ENCODE measurements around the gene NBAS.
"Not testable (repeated sequence)": the region's sequence is repeated elsewhere in the genome, so short reads cannot be mapped to it uniquely, and the experiment has no call there.

Gene NBAS

GRCh38 chr2:15331787-15332186 lies 229.3 kb downstream of the NBAS start:
- no peaks in the 10 kb centered on the region for H3F3A ChIP-seq (ENCODE audit: insufficient read depth, low read length)
- H3K36me3 ChIP-seq (ENCODE audit: insufficient read depth, low read length) = peaks cover 12% of the 10 kb centered on the region; the same call in 1 of the 2 replicates
- H3K27me3 ChIP-seq (ENCODE audit: insufficient read depth, low read length) = no peaks in the 10 kb centered on the region
- no peaks in the 10 kb centered on the region for H3K9me3 ChIP-seq (ENCODE audit: low read length)
- H3K9me2 ChIP-seq (ENCODE audit: low read depth, low read length) = no peaks in the 10 kb centered on the region
- H3K4me1 ChIP-seq (ENCODE audit: insufficient read depth, low read length, severe bottlenecking) = no peaks in the 10 kb centered on the region
- no peak overlapping the region for H2AFZ ChIP-seq (ENCODE audit: low read length)
- no peak overlapping the region for H3K27ac ChIP-seq (ENCODE audit: low read depth, low read length, poor library complexity, severe bottlenecking)
- TF ChIP-seq EZH2 (IDR thresholded peaks at IDR 0.05; ENCODE audit: borderline replicate concordance, low read length) (no peak), CTCF (IDR thresholded peaks at IDR 0.05; ENCODE audit: low read length) (no peak)
- no peaks in the 10 kb centered on the region for H3K79me2 ChIP-seq (ENCODE audit: insufficient read depth, low read length)
- H3K9ac ChIP-seq (ENCODE audit: low read length) = no peak overlapping the region
- H4K20me1 ChIP-seq (ENCODE audit: insufficient read depth, low read length) = no peaks in the 10 kb centered on the region
- no peak overlapping the region for H3K4me2 ChIP-seq (ENCODE audit: low read length)
- H3K4me3 ChIP-seq (ENCODE audit: low read depth, low read length, poor library complexity, severe bottlenecking) = no peak overlapping the region

- no peak for TF ChIP-seq CTCF (IDR thresholded peaks at IDR 0.05; ENCODE audit: low read length)
- no peak for TF ChIP-seq EZH2 (IDR thresholded peaks at IDR 0.05; ENCODE audit: borderline replicate concordance, low read length)
- no peaks in the 10 kb centered on the region for H3F3A ChIP-seq (ENCODE audit: insufficient read depth, low read length)
- no peaks in the 10 kb centered on the region for H3K4me1 ChIP-seq (ENCODE audit: insufficient read depth, low read length, severe bottlenecking)
- H2AFZ ChIP-seq (ENCODE audit: low read length) = no peak overlapping the region
- H3K9me2 ChIP-seq (ENCODE audit: low read depth, low read length) = no peaks in the 10 kb centered on the region
- H3K36me3 ChIP-seq (ENCODE audit: insufficient read depth, low read length) = peaks cover 10% of the 10 kb centered on the region; the same call in 1 of the 2 replicates
- no peak overlapping the region for H3K27ac ChIP-seq (ENCODE audit: low read depth, low read length, poor library complexity, severe bottlenecking)
- no peak overlapping the region for H3K4me3 ChIP-seq (ENCODE audit: low read depth, low read length, poor library complexity, severe bottlenecking)
- no peaks in the 10 kb centered on the region for H4K20me1 ChIP-seq (ENCODE audit: insufficient read depth, low read length)
- no peaks in the 10 kb centered on the region for H3K27me3 ChIP-seq (ENCODE audit: insufficient read depth, low read length)
- no peak overlapping the region for H3K4me2 ChIP-seq (ENCODE audit: low read length)
- H3K79me2 ChIP-seq (ENCODE audit: insufficient read depth, low read length) = no peaks in the 10 kb centered on the region
- no peaks in the 10 kb centered on the region for H3K9me3 ChIP-seq (ENCODE audit: low read length)
- H3K9ac ChIP-seq (ENCODE audit: low read length) = no peak overlapping the region
These were observed 235.8 kb downstream of the NBAS start for GRCh38 chr2:15325296-15325695.

GRCh38 chr2:15323227-15323626 lies 237.9 kb downstream of the NBAS start:
- Histone ChIP-seq H4K20me1 (ENCODE audit: insufficient read depth, low read length) (no peaks in the 10 kb centered on the region), H3K9ac (ENCODE audit: low read length) (no peak overlapping the region), H3K27me3 (ENCODE audit: insufficient read depth, low read length) (no peaks in the 10 kb centered on the region), H3K4me1 (ENCODE audit: insufficient read depth, low read length, severe bottlenecking) (no peaks in the 10 kb centered on the region), H3K27ac (ENCODE audit: low read depth, low read length, poor library complexity, severe bottlenecking) (no peak overlapping the region), H3K9me2 (ENCODE audit: low read depth, low read length) (no peaks in the 10 kb centered on the region), H3K36me3 (ENCODE audit: insufficient read depth, low read length) (no peaks in the 10 kb centered on the region), H3F3A (ENCODE audit: insufficient read depth, low read length) (no peaks in the 10 kb centered on the region), H2AFZ (ENCODE audit: low read length) (no peak overlapping the region), H3K4me3 (ENCODE audit: low read depth, low read length, poor library complexity, severe bottlenecking) (no peak overlapping the region), H3K4me2 (ENCODE audit: low read length) (no peak overlapping the region), H3K9me3 (ENCODE audit: low read length) (no peaks in the 10 kb centered on the region), H3K79me2 (ENCODE audit: insufficient read depth, low read length) (no peaks in the 10 kb centered on the region)
- TF ChIP-seq CTCF (IDR thresholded peaks at IDR 0.05; ENCODE audit: low read length) = no peak
- no peak for TF ChIP-seq EZH2 (IDR thresholded peaks at IDR 0.05; ENCODE audit: borderline replicate concordance, low read length)

GRCh38 chr2:15321481-15321880 lies 239.7 kb downstream of the NBAS start:
- not testable (repeated sequence) for H3K4me3 ChIP-seq (ENCODE audit: low read depth, low read length, poor library complexity, severe bottlenecking); H2AFZ ChIP-seq (ENCODE audit: low read length); H3K4me2 ChIP-seq (ENCODE audit: low read length); H4K20me1 ChIP-seq (ENCODE audit: insufficient read depth, low read length); H3K36me3 ChIP-seq (ENCODE audit: insufficient read depth, low read length); H3K79me2 ChIP-seq (ENCODE audit: insufficient read depth, low read length); H3K27ac ChIP-seq (ENCODE audit: low read depth, low read length, poor library complexity, severe bottlenecking); H3K9ac ChIP-seq (ENCODE audit: low read length); H3F3A ChIP-seq (ENCODE audit: insufficient read depth, low read length); H3K27me3 ChIP-seq (ENCODE audit: insufficient read depth, low read length); H3K4me1 ChIP-seq (ENCODE audit: insufficient read depth, low read length, severe bottlenecking); H3K9me3 ChIP-seq (ENCODE audit: low read length); H3K9me2 ChIP-seq (ENCODE audit: low read depth, low read length)

All from OCI-LY1 (cell line).